AG09309 (cell line): Measurements from ENCODE around the gene RBCK1.
"Not testable (repeated sequence)": the region's sequence is repeated elsewhere in the genome, so short reads cannot be mapped to it uniquely, and the experiment has no call there.

ENCODE experiments used
- DNase-seq: peaks from one replicate; pipeline ENCODE4 v3.0.0-alpha.2; 2010; ENCODE audit warnings: low read depth
- H3K4me3 ChIP-seq: 2 replicates; pipeline ENCODE4 v1.5.1; 2011; ENCODE audit warnings: mild to moderate bottlenecking, low read depth, low read length, moderate library complexity; ENCODE audit not compliant: control insufficient read depth
- TF ChIP-seq, protein P1 (sequence below): IDR thresholded peaks from 2 replicates; pipeline ENCODE4 v1.5.1; 2011; ENCODE audit warnings: mild to moderate bottlenecking, low read depth, low read length, inconsistent platforms; ENCODE audit not compliant: insufficient read depth, control insufficient read depth; ENCODE audit errors: missing control alignments

The RBCK1 gene

DNA sequence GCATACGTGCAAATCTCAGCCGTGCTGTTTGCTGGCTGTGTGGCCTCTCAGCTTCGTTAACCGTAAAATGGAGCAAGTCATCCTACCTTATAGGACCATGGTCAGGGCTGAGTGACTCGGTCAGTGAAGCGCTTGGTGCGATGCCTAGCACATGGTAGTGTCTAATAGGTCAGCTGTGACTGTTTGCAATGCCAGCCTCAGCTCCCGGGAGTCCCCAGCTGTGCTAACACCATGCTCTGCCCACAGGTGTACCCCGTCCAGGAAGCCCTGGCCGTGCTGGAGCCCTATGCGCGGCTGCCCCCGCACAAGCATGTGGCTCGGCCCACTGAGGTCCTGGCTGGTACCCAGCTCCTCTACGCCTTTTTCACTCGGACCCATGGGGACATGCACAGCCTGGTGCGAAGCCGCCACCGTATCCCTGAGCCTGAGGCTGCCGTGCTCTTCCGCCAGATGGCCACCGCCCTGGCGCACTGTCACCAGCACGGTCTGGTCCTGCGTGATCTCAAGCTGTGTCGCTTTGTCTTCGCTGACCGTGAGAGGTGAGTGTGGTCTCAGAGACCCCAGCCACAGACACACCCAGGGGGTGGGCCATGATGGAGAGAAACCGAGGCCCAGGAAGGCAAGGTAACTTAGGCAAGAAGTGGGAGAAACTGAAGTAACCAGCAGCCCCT is 16.9 kb upstream of the RBCK1 start:
- TF ChIP-seq, protein P1, sequence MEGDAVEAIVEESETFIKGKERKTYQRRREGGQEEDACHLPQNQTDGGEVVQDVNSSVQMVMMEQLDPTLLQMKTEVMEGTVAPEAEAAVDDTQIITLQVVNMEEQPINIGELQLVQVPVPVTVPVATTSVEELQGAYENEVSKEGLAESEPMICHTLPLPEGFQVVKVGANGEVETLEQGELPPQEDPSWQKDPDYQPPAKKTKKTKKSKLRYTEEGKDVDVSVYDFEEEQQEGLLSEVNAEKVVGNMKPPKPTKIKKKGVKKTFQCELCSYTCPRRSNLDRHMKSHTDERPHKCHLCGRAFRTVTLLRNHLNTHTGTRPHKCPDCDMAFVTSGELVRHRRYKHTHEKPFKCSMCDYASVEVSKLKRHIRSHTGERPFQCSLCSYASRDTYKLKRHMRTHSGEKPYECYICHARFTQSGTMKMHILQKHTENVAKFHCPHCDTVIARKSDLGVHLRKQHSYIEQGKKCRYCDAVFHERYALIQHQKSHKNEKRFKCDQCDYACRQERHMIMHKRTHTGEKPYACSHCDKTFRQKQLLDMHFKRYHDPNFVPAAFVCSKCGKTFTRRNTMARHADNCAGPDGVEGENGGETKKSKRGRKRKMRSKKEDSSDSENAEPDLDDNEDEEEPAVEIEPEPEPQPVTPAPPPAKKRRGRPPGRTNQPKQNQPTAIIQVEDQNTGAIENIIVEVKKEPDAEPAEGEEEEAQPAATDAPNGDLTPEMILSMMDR, result no peak
- DNase-seq, result no peak
- no peak overlapping the region for H3K4me3 ChIP-seq

DNA sequence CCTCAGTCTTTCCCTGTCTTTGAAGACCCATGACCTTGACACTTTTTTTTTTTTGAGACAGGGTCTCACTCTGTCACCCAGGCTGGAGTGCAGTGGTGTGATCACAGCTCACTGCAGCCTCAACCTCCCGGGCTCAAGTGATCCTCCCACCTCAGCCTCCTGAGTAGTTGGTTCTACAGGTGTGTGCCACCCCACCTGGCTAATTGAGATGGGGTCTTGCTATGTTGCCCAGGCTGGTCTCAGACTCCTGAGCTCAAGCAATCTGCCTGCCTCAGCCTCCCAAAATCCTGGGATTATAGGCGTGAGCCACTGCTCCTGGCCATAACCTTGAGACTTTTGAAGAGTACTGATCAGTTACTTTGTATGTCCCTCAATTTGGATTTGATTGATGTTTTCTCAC is 14.8 kb upstream of the RBCK1 start:
- not testable (repeated sequence) for DNase-seq, H3K4me3 ChIP-seq

DNA sequence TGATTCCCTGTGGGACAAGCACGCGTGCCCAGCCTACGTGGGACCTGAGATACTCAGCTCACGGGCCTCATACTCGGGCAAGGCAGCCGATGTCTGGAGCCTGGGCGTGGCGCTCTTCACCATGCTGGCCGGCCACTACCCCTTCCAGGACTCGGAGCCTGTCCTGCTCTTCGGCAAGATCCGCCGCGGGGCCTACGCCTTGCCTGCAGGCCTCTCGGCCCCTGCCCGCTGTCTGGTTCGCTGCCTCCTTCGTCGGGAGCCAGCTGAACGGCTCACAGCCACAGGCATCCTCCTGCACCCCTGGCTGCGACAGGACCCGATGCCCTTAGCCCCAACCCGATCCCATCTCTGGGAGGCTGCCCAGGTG is 11.9 kb upstream of the RBCK1 start:
- DNase-seq, result no peak
- TF ChIP-seq, protein P1, result no peak
- H3K4me3 ChIP-seq, result no peak overlapping the region

DNA sequence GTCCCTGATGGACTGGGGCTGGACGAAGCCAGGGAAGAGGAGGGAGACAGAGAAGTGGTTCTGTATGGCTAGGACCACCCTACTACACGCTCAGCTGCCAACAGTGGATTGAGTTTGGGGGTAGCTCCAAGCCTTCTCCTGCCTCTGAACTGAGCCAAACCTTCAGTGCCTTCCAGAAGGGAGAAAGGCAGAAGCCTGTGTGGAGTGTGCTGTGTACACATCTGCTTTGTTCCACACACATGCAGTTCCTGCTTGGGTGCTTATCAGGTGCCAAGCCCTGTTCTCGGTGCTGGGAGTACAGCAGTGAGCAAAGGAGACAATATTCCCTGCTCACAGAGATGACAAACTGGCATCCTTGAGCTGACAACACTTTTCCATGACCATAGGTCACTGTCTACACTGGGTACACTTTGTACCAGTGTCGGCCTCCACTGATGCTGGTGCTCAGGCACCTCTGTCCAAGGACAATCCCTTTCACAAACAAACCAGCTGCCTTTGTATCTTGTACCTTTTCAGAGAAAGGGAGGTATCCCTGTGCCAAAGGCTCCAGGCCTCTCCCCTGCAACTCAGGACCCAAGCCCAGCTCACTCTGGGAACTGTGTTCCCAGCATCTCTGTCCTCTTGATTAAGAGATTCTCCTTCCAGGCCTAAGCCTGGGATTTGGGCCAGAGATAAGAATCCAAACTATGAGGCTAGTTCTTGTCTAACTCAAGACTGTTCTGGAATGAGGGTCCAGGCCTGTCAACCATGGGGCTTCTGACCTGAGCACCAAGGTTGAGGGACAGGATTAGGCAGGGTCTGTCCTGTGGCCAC is 11.3 kb upstream of the RBCK1 start:
- TF ChIP-seq, protein P1, result no peak
- DNase-seq, result no peak
- no peak overlapping the region for H3K4me3 ChIP-seq

DNA sequence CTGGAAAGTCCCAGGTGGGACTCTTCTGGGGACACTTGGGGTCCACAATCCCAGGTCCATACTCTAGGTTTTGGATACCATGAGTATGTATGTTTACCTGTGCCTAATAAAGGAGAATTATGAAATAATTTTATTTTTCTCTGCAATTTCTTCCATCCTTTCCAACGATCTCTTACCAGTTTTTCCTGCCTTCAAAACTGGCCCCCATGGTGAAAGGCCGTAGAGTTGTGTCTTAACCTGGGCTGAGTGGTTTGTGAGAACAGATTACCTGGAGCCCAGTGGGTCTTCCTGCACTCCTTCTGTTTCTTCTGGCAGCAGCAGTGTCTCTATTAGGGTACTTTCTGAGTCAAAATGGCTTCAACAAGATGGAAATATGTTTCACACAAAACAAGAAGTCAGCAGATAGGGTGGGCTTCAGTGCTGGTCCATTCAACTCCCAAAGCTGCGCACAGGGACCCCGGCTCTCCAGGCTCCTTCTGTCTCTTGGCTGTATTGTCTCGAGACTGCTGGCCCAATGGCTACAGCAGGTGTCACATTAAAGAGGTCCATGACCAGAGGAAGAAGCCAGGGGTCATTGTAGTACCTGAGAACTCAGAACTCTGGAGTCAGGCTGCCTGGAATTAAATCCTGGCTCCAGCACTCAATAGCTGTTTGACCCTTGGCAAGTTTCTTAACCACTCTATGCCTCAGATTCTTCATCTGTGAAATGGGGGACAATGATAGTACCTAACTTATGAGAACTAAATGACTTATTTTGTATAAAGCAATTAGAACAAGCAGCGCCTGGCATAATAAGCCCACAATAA is 10.5 kb upstream of the RBCK1 start:
- H3K4me3 ChIP-seq, result no peak overlapping the region
- no peak for DNase-seq
- TF ChIP-seq, protein P1, result no peak

DNA sequence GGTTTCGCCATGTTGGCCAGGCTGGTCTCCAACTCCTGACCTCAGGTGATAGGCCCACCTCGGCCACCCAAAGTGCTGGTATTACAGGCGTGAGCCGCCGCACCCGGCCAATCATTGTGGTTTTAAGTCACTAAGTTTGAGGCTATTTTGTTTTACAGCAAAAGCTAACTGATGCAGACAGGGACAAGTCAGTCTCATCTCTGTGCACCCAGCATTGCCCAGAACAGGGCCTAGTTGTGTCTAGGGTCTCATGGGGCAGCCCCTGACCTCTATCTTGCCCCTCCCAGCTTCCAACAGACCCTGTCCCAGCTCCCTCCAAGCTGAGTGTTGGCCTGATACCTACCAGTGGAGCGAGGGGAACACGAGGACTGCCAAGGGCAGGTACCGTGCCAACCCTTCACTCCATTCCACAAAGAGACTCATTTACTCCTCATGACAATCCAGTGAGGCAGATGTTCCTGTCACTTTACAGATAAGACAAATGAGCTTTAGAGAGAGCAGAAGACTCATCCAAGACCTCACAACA is 8.9 kb upstream of the RBCK1 start:
- DNase-seq, result no peak
- TF ChIP-seq, protein P1, result no peak
- H3K4me3 ChIP-seq, result no peak overlapping the region
